Smooth muscle cell (in vitro differentiated cells): ENCODE measurements around the gene COPB2. TPM values are rescaled to one million over a fixed set of nuclear protein-coding genes. Genes with fewer than 3 reads are reported as not detected.

ENCODE experiments used
- DNase-seq: peaks from one replicate; lab custom pipeline; 2025; ENCODE audit not compliant: unreplicated experiment; lab: John Stamatoyannopoulos, UW
- H2AFZ ChIP-seq: fragments of 200-600 bp; sonication (generic); 2 replicates; pipeline ENCODE4 v1.6.0; 2016; ENCODE audit warnings: antibody characterized with exemption, low read depth, mild to moderate bottlenecking
- H3F3A ChIP-seq: fragments of 200-600 bp; sonication (generic); 2 replicates; pipeline ENCODE4 v1.6.0; 2017; ENCODE audit warnings: antibody characterized with exemption, low read depth
- H3K27ac ChIP-seq: fragments of 200-600 bp; sonication (generic); 2 replicates; pipeline ENCODE4 v1.5.1; 2016; ENCODE audit warnings: low read depth, mild to moderate bottlenecking
- H3K27me3 ChIP-seq: fragments of 200-600 bp; sonication (generic); 2 replicates; pipeline ENCODE4 v1.6.1; 2016; ENCODE audit warnings: low read depth, mild to moderate bottlenecking
- H3K36me3 ChIP-seq: fragments of 200-600 bp; sonication (generic); 2 replicates; pipeline ENCODE4 v1.5.1; 2016; ENCODE audit warnings: low read depth
- H3K4me1 ChIP-seq: fragments of 200-600 bp; sonication (generic); 2 replicates; pipeline ENCODE4 v1.5.1; 2016; ENCODE audit warnings: low read depth
- H3K4me2 ChIP-seq: fragments of 200-600 bp; sonication (generic); 2 replicates; pipeline ENCODE4 v1.6.0; 2016; ENCODE audit warnings: mild to moderate bottlenecking
- H3K4me3 ChIP-seq: fragments of 200-600 bp; sonication (generic); 2 replicates; pipeline ENCODE4 v1.5.1; 2016; ENCODE audit warnings: mild to moderate bottlenecking
- H3K79me2 ChIP-seq: fragments of 200-600 bp; sonication (generic); 2 replicates; pipeline ENCODE4 v1.6.0; 2016; ENCODE audit warnings: low read depth, mild to moderate bottlenecking
- H3K9ac ChIP-seq: fragments of 200-600 bp; sonication (generic); 2 replicates; pipeline ENCODE4 v1.6.0; 2016; ENCODE audit warnings: low read depth
- H3K9me3 ChIP-seq: fragments of 200-600 bp; sonication (generic); replicated peaks from 2 replicates; pipeline ENCODE4 v1.5.1; 2016; ENCODE audit warnings: low read depth
- H4K20me1 ChIP-seq: fragments of 200-600 bp; sonication (generic); 2 replicates; pipeline ENCODE4 v1.6.0; 2016; ENCODE audit warnings: low read depth
- WGBS: methylation state at CpG from one replicate; pipeline ENCODE4 v1.1.7; 2016; ENCODE audit warnings: low lambda C conversion rate; 5-methylcytosine and 5-hydroxymethylcytosine counted together
- polyA plus RNA-seq: library from polyadenylated mRNA; unstranded; fragments of >200 nt; fragmentation: Nextera tagmentation; extraction: Ambion mirVana; gene quantifications from 2 replicates; pipeline ENCODE4 v1.2.1, GENCODE V29; 2016
- total RNA-seq: library from RNA; depleted of rRNA; stranded (reverse); fragments of >200 nt; gene quantifications from 2 replicates; pipeline ENCODE4 v1.2.3, GENCODE V29; 2014
- TF ChIP-seq, protein P1 (sequence below): fragments of 200-600 bp; sonication (generic); IDR thresholded peaks from 2 replicates; pipeline ENCODE4 v1.5.1; 2017; ENCODE audit warnings: borderline replicate concordance, mild to moderate bottlenecking, antibody characterized with exemption; ENCODE audit not compliant: insufficient read depth, poor library complexity, severe bottlenecking

Gene COPB2
- total and polyA plus RNA-seq, 2 experiments from 2014 or later = 157 to 194 TPM

DNA sequence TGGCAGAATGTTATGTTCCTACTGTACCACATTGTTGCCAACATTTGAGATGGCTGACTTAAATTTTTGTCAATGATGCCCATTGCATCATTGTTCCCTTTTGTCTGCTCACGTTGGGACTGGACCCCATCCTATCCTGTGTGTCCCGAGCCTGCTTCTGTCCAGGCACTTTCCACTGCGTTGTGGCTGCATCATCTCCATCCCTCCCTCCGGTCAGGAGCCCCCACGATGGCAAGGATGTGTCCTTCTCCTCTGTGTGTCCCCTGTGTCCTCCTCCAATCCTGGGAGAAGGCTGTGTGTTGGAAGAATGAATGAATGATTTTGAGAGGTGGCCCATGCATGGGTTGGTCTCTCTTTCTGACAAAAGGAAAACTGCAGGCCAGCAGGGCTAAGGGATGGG lies 65.0 kb downstream of the COPB2 start:
- H4K20me1 ChIP-seq = no peaks in the 10 kb centered on the region
- H3K27ac ChIP-seq = no peak overlapping the region
- H3K4me2 ChIP-seq = no peak overlapping the region
- H3F3A ChIP-seq = no peaks in the 10 kb centered on the region
- TF ChIP-seq, protein P1, sequence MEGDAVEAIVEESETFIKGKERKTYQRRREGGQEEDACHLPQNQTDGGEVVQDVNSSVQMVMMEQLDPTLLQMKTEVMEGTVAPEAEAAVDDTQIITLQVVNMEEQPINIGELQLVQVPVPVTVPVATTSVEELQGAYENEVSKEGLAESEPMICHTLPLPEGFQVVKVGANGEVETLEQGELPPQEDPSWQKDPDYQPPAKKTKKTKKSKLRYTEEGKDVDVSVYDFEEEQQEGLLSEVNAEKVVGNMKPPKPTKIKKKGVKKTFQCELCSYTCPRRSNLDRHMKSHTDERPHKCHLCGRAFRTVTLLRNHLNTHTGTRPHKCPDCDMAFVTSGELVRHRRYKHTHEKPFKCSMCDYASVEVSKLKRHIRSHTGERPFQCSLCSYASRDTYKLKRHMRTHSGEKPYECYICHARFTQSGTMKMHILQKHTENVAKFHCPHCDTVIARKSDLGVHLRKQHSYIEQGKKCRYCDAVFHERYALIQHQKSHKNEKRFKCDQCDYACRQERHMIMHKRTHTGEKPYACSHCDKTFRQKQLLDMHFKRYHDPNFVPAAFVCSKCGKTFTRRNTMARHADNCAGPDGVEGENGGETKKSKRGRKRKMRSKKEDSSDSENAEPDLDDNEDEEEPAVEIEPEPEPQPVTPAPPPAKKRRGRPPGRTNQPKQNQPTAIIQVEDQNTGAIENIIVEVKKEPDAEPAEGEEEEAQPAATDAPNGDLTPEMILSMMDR = no peak
- no peak overlapping the region for H3K9ac ChIP-seq
- H3K4me1 ChIP-seq = no peaks in the 10 kb centered on the region
- H3K9me3 ChIP-seq = no peaks in the 10 kb centered on the region
- H3K4me3 ChIP-seq = no peak overlapping the region
- no peak overlapping the region for H2AFZ ChIP-seq
- H3K36me3 ChIP-seq = no peaks in the 10 kb centered on the region
- WGBS = 78% methylated on average over 5 of the region's 5 CpGs
- no peaks in the 10 kb centered on the region for H3K79me2 ChIP-seq
- no peak for DNase-seq
- H3K27me3 ChIP-seq = peaks cover 3% of the 10 kb centered on the region

DNA sequence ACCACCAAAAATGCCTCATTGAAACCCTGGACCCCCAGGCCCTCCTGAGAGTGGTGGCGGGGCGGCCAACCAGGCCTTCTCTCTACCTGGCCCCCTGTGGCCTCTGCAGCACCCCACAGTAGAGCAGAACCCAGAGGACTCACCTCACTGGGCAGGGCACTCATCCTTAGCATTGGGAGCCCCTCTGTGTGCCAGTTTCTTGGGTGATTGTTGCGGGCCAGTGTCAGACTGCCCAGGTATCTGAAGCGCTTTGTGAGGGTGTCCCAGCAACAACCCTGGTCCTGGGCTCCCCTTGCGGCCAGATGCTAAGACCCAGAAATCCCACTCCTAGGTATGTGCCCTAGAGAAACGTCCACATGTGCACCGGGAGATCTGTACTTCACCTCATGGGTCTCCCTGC lies 66.3 kb downstream of the COPB2 start:
- H3K27ac ChIP-seq = no peak overlapping the region

DNA sequence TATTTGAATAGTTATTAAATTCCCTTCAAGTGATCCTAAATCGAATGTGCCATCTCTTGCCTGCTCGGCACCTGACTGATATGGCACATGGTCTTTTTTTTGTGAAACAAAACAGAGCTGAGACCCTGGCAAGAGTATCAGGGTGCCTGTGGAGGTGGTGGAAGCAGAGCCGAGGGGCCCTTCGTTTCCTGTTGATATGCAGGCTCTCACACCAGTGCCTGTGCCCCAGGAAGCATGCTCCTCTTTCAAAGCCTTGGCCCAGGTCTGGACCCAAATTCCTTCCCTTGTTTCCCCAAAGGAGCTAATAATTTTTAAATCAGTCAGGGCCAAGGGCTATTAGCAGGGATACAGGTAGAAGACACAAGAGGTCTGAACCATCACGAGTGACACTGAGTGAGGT lies 67.1 kb downstream of the COPB2 start:
- H3K9me3 ChIP-seq = no peaks in the 10 kb centered on the region
- WGBS = 86% methylated on average over 5 of the region's 5 CpGs
- H4K20me1 ChIP-seq = no peaks in the 10 kb centered on the region
- DNase-seq = no peak
- no peaks in the 10 kb centered on the region for H3K4me1 ChIP-seq
- H3K9ac ChIP-seq = no peak overlapping the region
- TF ChIP-seq, protein P1 = no peak
- no peak overlapping the region for H3K4me3 ChIP-seq
- H3K27me3 ChIP-seq = peaks cover 3% of the 10 kb centered on the region
- H2AFZ ChIP-seq = no peak overlapping the region
- no peaks in the 10 kb centered on the region for H3K36me3 ChIP-seq
- no peaks in the 10 kb centered on the region for H3K79me2 ChIP-seq
- no peak overlapping the region for H3K27ac ChIP-seq
- no peaks in the 10 kb centered on the region for H3F3A ChIP-seq
- H3K4me2 ChIP-seq = no peak overlapping the region

More for the DNA sequence above, 66.3 kb downstream of the COPB2 start:
- H3K4me3 ChIP-seq = no peak overlapping the region
- H3K9ac ChIP-seq = no peak overlapping the region
- no peaks in the 10 kb centered on the region for H4K20me1 ChIP-seq
- no peak overlapping the region for H3K4me2 ChIP-seq
- H3F3A ChIP-seq = no peaks in the 10 kb centered on the region
- no peaks in the 10 kb centered on the region for H3K36me3 ChIP-seq
- no peak for DNase-seq
- no peaks in the 10 kb centered on the region for H3K9me3 ChIP-seq
- no peak overlapping the region for H2AFZ ChIP-seq
- WGBS = 91% methylated on average over 7 of the region's 7 CpGs
- H3K79me2 ChIP-seq = no peaks in the 10 kb centered on the region
- no peaks in the 10 kb centered on the region for H3K4me1 ChIP-seq
- TF ChIP-seq, protein P1 = no peak
- peaks cover 3% of the 10 kb centered on the region for H3K27me3 ChIP-seq

DNA sequence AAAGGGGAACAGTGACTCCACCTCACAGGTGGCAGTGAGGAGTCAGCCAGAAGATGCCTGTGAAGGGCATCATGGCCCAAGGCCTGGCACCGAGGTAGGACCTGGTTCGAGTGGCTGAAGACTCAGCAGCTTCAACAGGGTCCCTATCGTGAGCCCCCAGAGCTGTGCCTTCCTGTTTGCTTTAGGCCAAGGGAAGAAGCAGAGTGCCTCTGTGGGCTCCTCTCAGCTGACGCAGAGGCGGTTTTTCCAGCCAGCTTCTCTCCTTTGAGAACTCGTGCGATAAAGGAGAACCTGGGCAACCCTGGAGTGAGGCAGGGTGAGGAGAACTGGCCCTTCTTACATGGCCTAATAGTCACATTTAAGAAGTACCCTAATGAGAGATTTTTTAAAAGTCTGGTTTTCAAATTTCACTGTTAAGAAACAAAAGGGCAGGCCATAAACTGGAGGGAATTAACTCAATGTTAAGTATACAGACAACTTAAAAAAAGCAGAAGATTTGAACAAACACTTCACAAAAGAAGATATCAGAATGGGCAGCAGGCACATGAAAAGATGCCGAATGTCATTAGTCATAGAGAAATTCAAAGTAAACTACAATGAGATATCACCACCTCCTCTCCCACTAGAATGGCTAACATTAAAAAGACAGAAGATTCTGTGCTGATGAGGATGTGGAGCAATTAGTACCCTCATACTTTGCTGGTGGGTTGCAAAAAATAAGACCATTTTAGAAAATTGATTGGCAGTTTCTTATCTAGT lies 68.7 kb downstream of the COPB2 start:
- no peak overlapping the region for H3K4me3 ChIP-seq
- H3K79me2 ChIP-seq = no peaks in the 10 kb centered on the region
- H4K20me1 ChIP-seq = no peaks in the 10 kb centered on the region
- H3K9ac ChIP-seq = no peak overlapping the region
- H3K9me3 ChIP-seq = no peaks in the 10 kb centered on the region
- WGBS = 90% methylated on average over 8 of the region's 8 CpGs
- H3K27me3 ChIP-seq = peaks cover 3% of the 10 kb centered on the region
- H3K27ac ChIP-seq = no peak overlapping the region
- TF ChIP-seq, protein P1 = no peak
- no peak overlapping the region for H2AFZ ChIP-seq
- H3F3A ChIP-seq = no peaks in the 10 kb centered on the region
- no peak for DNase-seq
- H3K4me2 ChIP-seq = no peak overlapping the region
- no peaks in the 10 kb centered on the region for H3K36me3 ChIP-seq
- no peaks in the 10 kb centered on the region for H3K4me1 ChIP-seq
